GM13977 (cell line): ENCODE data around the gene P2RY2.

Experiments
- DNase-seq: peaks from one replicate; pipeline ENCODE4 v3.0.0; 2012; ENCODE audit warnings: low spot score
- CTCF ChIP-seq: IDR thresholded peaks from 2 replicates; pipeline ENCODE4 v1.5.1; 2012; ENCODE audit warnings: mild to moderate bottlenecking, control low read depth; ENCODE audit not compliant: insufficient read depth; ENCODE audit errors: extremely low read depth, missing control alignments
- in situ Hi-C: fragments of 300-500 bp; cut with MboI; formaldehyde crosslinking; loops from one replicate; pipeline ENCODE4 v1.12.0; 2022; ENCODE audit warnings: low sequenced_read_pairs, low pct_unique_long_range_greater_than_20kb, mixed read lengths, inconsistent platforms; ENCODE audit not compliant: unreplicated experiment

P2RY2 gene

DNA sequence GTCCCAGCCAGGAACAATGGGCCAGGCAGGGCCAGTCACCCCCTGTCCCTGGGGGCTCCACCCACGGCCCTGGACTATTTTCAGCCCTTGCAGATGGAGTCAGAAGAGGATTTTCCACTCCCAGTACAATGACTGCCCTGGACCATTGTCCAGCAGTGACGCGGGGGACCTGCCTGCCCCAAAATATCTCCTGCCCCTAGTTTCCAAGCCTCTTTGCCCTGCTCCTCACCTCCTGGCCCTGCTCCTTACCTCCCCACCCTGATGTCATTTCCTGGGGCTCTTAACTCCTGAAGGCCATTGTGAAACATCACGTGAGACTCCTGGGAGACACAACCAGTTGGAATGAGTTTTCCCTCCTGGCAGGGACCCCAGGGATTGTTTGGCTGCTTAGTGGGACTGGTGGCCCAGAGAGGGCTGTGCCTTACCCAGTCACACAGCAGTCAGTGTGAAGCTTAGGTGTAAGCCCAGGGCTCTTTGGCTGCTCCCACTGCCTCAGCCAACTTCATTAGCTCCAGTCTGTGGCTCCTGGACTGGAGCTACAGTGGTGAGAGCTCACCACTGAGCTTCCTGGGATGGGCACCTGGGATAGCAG lies 22.2 kb downstream of the P2RY2 start:
- in situ Hi-C loops, result no loop called here
- TF ChIP-seq CTCF, result no peak
- no peak for DNase-seq

DNA sequence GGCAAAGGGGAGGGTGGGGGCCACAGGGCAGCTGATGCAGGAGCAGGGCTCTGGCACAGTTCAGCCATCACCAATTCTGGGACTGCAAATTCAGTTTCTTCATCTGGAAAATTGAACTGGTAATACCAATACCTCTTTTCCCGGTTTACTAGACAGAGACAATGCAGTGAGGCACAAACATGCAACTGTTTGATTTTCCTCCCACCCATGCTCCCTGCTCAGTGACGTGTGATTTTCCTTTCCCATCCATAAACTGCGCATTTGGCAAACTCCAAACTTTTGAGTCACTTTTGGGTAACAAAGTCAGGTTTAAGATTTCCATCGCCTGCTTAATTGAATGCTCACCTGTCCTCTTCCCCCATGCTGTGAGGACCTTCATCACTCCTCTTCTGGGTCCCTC lies 23.2 kb downstream of the P2RY2 start:
- in situ Hi-C loops, result no loop called here
- DNase-seq, result no peak
- no peak for TF ChIP-seq CTCF

- TF ChIP-seq CTCF, result peak; percentile 97
- peak; percentile 87 for DNase-seq
- in situ Hi-C loops, result no loop called here
Measured at GRCh38 chr11:73242251-73243092, 24.4 kb downstream of the P2RY2 start.

GRCh38 chr11:73243093-73243485 lies 25.0 kb downstream of the P2RY2 start:
- no peak for DNase-seq
- no peak for TF ChIP-seq CTCF
- in situ Hi-C loops, result no loop called here

DNA sequence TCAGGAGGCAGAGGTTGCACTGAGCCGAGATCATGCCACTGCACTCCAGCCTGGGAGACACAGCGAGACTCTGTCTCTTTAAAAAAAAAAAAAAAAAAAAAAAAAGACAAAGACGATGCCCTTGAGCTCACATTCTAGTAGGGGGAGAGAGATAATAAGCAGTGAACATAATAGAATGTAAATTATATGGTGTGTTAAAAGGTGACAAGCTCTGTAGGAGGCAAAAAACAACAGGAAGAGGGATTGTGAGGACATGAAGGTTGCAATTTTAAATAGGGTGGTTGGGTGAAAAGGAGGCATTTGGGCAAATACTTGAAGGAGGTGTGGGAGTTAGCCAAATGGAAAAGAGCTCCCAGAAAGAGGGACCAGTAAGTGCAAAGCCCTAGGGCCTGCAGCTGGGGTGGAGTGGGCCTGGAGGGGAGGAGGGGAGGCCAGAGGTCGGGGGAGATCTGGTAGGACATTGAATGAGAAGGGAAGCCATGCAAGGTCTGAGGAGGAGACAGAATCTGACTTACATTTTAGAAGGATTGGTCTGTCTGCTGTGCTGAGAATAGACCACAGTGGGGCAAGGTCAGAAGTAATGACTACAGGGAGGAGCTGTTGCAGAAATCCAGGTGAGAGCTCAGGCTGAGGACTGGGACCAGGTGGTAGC lies 26.6 kb downstream of the P2RY2 start:
- no peak for DNase-seq
- no peak for TF ChIP-seq CTCF
- in situ Hi-C loops, result no loop called here

GRCh38 chr11:73245461-73245860 lies 27.4 kb downstream of the P2RY2 start:
- no peak for DNase-seq
- in situ Hi-C loops, result no loop called here
- no peak for TF ChIP-seq CTCF
